Measurements from ENCODE around the gene SNAPIN.
A peak's percentile ranks its signal among the peaks of the same experiment; 100 is the strongest.

SNAPIN gene

DNA sequence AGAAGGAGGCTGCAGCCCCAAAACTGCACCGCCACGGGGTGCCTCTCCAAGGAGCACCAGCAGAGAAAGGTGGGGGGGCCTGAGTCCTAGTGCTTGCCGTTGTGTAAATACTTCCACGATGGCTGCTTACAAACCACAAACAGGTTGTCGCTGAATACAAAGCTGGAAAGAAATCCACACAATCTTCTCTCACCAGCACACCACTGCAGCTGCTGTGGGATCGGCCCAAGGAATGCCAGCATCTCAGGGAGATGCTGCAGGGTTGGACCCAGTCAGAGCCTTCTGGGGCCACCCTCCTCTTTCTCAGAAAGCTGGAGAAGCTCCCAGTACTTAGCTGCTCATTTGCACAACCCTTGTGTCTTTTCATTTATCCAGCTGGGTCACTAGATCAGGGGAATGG, 39.3 kb upstream of the SNAPIN start:
- Histone ChIP-seq H3K4me3 (ENCODE audit: low read length) (no peak overlapping the region), H3K36me3 (ENCODE audit: control insufficient read depth, low read length) (peaks cover 33% of the 10 kb centered on the region), H3K4me2 (ENCODE audit: low read length) (no peak overlapping the region), H3K9me2 (replicated peaks; ENCODE audit: control insufficient read depth, low read length) (no peaks in the 10 kb centered on the region), H3K4me1 (ENCODE audit: control insufficient read depth, low read length) (peaks cover 31% of the 10 kb centered on the region), H3K27me3 (ENCODE audit: control insufficient read depth, low read length) (no peaks in the 10 kb centered on the region), H3F3A (ENCODE audit: control insufficient read depth, insufficient read depth) (no peaks in the 10 kb centered on the region), H3K79me2 (ENCODE audit: control insufficient read depth, low read length) (no peaks in the 10 kb centered on the region), H3K27ac (ENCODE audit: low read depth, low read length) (no peak overlapping the region), H4K20me1 (ENCODE audit: control insufficient read depth, insufficient read depth, low read depth, low read length) (no peaks in the 10 kb centered on the region), H3K9me3 (ENCODE audit: control insufficient read depth, insufficient read depth, low read length) (no peaks in the 10 kb centered on the region)
- TF ChIP-seq, protein P1, sequence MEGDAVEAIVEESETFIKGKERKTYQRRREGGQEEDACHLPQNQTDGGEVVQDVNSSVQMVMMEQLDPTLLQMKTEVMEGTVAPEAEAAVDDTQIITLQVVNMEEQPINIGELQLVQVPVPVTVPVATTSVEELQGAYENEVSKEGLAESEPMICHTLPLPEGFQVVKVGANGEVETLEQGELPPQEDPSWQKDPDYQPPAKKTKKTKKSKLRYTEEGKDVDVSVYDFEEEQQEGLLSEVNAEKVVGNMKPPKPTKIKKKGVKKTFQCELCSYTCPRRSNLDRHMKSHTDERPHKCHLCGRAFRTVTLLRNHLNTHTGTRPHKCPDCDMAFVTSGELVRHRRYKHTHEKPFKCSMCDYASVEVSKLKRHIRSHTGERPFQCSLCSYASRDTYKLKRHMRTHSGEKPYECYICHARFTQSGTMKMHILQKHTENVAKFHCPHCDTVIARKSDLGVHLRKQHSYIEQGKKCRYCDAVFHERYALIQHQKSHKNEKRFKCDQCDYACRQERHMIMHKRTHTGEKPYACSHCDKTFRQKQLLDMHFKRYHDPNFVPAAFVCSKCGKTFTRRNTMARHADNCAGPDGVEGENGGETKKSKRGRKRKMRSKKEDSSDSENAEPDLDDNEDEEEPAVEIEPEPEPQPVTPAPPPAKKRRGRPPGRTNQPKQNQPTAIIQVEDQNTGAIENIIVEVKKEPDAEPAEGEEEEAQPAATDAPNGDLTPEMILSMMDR (IDR thresholded peaks at IDR 0.05; ENCODE audit: low read depth, low read length, poor library complexity, severe bottlenecking) = no peak
- no peak for TF ChIP-seq EZH2phosphoT487 (IDR thresholded peaks at IDR 0.05; ENCODE audit: borderline replicate concordance, low read length)

DNA sequence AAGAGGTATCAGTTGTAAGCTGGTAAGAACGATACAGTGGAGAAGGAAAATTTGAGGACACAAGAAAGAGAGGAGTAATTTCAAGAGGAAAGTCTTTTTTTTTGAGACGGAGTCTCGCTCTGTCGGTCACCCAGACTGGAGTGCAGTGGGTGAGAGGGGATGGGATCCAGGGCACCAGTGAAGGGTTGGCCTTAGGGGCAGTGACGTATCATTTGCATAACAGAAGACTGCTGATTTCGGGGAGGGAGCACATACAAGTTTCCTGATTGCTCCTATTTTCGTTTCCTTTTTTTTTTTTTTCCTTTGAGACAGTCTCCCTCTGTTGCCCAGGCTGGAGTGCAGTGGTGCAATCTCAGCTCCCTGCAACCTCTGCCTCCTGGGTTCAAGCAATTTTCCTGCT, 35.4 kb upstream of the SNAPIN start:
- Histone ChIP-seq H3K36me3 (ENCODE audit: control insufficient read depth, low read length) (peaks cover 34% of the 10 kb centered on the region), H4K20me1 (ENCODE audit: control insufficient read depth, insufficient read depth, low read depth, low read length) (no peaks in the 10 kb centered on the region), H3K4me1 (ENCODE audit: control insufficient read depth, low read length) (peaks cover 61% of the 10 kb centered on the region), H3K27me3 (ENCODE audit: control insufficient read depth, low read length) (no peaks in the 10 kb centered on the region), H3K4me3 (ENCODE audit: low read length) (peak overlapping the region; percentile 60), H3K27ac (ENCODE audit: low read depth, low read length) (peak overlapping the region; percentile 80), H3K9me2 (replicated peaks; ENCODE audit: control insufficient read depth, low read length) (no peaks in the 10 kb centered on the region), H3K9me3 (ENCODE audit: control insufficient read depth, insufficient read depth, low read length) (no peaks in the 10 kb centered on the region), H3K4me2 (ENCODE audit: low read length) (peak overlapping the region; percentile 95), H3F3A (ENCODE audit: control insufficient read depth, insufficient read depth) (0 out of 2 replicates have a peak, but pooled peaks cover 2% of the 10 kb centered on the region), H3K79me2 (ENCODE audit: control insufficient read depth, low read length) (peaks cover 10% of the 10 kb centered on the region)
- no peak for TF ChIP-seq EZH2phosphoT487 (IDR thresholded peaks at IDR 0.05; ENCODE audit: borderline replicate concordance, low read length)
- TF ChIP-seq, protein P1 (IDR thresholded peaks at IDR 0.05; ENCODE audit: low read depth, low read length, poor library complexity, severe bottlenecking) = no peak

DNA sequence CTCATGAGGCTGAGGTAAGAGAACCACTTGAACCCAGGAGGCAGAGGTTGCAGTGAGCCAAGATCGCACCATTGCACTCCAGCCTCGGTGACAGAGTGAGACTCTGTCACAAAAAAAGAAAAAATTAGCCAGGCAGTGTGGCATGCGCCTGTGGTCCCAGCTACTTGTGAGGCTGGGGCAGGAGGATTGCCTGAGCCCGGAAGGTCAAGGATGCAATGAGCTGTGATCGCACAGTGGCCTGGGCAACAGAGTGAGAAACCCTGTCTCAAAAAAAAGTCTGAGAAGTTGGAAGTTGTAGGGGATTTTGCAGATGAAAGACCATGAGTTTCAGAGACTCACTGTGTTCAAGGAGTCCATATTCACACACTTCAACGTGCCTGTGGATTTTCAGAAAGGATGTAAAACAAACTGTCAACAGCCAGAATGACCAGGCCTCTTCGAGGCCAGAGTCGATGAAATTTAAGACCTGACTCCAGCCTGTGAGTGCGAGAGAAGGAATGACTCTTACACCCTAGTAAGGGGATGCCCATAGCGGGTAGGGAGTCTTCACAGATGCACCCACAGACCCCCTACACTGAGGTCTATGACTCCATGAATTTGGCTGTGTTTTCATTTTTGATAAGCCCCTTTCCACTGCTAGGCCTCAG, 33.4 kb upstream of the SNAPIN start:
- peaks cover 20% of the 10 kb centered on the region for H3K36me3 ChIP-seq (ENCODE audit: control insufficient read depth, low read length)
- peaks cover 70% of the 10 kb centered on the region for H3K4me1 ChIP-seq (ENCODE audit: control insufficient read depth, low read length)
- no peaks in the 10 kb centered on the region for H3K9me2 ChIP-seq (replicated peaks; ENCODE audit: control insufficient read depth, low read length)
- H3K27ac ChIP-seq (ENCODE audit: low read depth, low read length) = no peak overlapping the region
- no peaks in the 10 kb centered on the region for H3K27me3 ChIP-seq (ENCODE audit: control insufficient read depth, low read length)
- no peaks in the 10 kb centered on the region for H4K20me1 ChIP-seq (ENCODE audit: control insufficient read depth, insufficient read depth, low read depth, low read length)
- no peak overlapping the region for H3K4me3 ChIP-seq (ENCODE audit: low read length)
- H3K4me2 ChIP-seq (ENCODE audit: low read length) = no peak overlapping the region; the same call in 1 of the 2 replicates
- H3F3A ChIP-seq (ENCODE audit: control insufficient read depth, insufficient read depth) = 0 out of 2 replicates have a peak, but pooled peaks cover 2% of the 10 kb centered on the region
- peaks cover 10% of the 10 kb centered on the region for H3K79me2 ChIP-seq (ENCODE audit: control insufficient read depth, low read length)
- no peak for TF ChIP-seq EZH2phosphoT487 (IDR thresholded peaks at IDR 0.05; ENCODE audit: borderline replicate concordance, low read length)
- TF ChIP-seq, protein P1 (IDR thresholded peaks at IDR 0.05; ENCODE audit: low read depth, low read length, poor library complexity, severe bottlenecking) = no peak
- H3K9me3 ChIP-seq (ENCODE audit: control insufficient read depth, insufficient read depth, low read length) = no peaks in the 10 kb centered on the region

Data from DOHH2 (cell line).